Skeletal muscle tissue (tissue), 5 donors: ENCODE data around the gene PIGW. TPM values are rescaled to one million over a fixed set of nuclear protein-coding genes. Genes with fewer than 3 reads are reported as not detected.

Experiments used
- H3K27ac ChIP-seq: one replicate; pipeline ENCODE4 v1.7.0; 2013; ENCODE audit warnings: mild to moderate bottlenecking, low read depth, low read length, inconsistent platforms
- H3K27me3 ChIP-seq, 3 donors: one replicate each; pipeline ENCODE4 v1.7.0; 2013; ENCODE audit warnings: low read length in 3 of 3; ENCODE audit not compliant: control insufficient read depth in 3 of 3, insufficient read depth in 3 of 3
- H3K36me3 ChIP-seq, 3 donors: one replicate each; pipeline ENCODE4 v1.7.0; 2013; ENCODE audit warnings: low read length in 3 of 3; ENCODE audit not compliant: control insufficient read depth in 3 of 3, insufficient read depth in 3 of 3
- H3K4me1 ChIP-seq, 3 donors: one replicate each; pipeline ENCODE4 v1.7.0; 2013; ENCODE audit warnings: low read length in 3 of 3, mild to moderate bottlenecking in 3 of 3; ENCODE audit not compliant: control insufficient read depth in 3 of 3, insufficient read depth in 3 of 3
- H3K4me3 ChIP-seq, 3 donors: one replicate each; pipeline ENCODE4 v1.7.0; 2013; ENCODE audit warnings: low read length in 3 of 3
- H3K9ac ChIP-seq, 3 donors: one replicate each; pipeline ENCODE4 v1.7.0; 2013; ENCODE audit warnings: low read length in 3 of 3, mild to moderate bottlenecking in 3 of 3, moderate library complexity in 2 of 3, low read depth in 1 of 3
- H3K9me3 ChIP-seq, 3 donors: one replicate each; pipeline ENCODE4 v1.7.0; 2013; ENCODE audit warnings: low read length in 3 of 3; ENCODE audit not compliant: control insufficient read depth in 3 of 3
- small RNA-seq: library from RNA; depleted of rRNA; stranded (forward); fragments of <200 nt; gene quantifications from one replicate; pipeline ENCODE3, GENCODE V24; 2014
- total RNA-seq: library from RNA; depleted of rRNA; stranded (reverse); fragments of >200 nt; gene quantifications from one replicate; pipeline ENCODE4 v1.2.3, GENCODE V29; 2014
- donor health status: Osteomylitis.

PIGW gene
- total RNA-seq, 1 donor from 2014 or later: 4.7 TPM

DNA sequence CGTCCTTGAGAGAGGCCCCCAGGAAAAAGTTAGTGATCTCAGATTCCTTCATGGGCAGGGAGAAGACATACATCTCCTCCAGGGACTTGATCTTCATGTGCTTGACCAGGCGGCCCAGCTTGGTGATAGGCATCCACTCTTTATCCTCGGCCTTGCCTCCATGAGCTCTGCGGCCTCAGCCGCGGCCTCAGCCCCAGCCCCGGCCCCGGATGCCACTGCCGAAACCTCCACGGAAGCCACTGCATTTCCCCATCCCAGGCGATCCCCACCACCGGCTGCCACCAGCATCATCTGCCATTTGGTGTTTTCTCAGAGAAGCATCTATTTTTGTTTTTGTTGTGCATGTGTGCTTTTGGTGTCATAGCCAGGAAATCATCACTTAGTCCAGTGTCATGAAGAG, 40.2 kb downstream of the PIGW start:
- H3K36me3 ChIP-seq: peaks cover 17 to 43% (median 37%) of the 10 kb centered on the region in 3 donors
- H3K9ac ChIP-seq: no peak overlapping the region
- H3K27ac ChIP-seq: no peak overlapping the region
- no peaks in the 10 kb centered on the region for H3K27me3 ChIP-seq
- no peaks in the 10 kb centered on the region for H3K9me3 ChIP-seq
- H3K4me3 ChIP-seq: no peak overlapping the region
- H3K4me1 ChIP-seq: no peaks in the 10 kb centered on the region

DNA sequence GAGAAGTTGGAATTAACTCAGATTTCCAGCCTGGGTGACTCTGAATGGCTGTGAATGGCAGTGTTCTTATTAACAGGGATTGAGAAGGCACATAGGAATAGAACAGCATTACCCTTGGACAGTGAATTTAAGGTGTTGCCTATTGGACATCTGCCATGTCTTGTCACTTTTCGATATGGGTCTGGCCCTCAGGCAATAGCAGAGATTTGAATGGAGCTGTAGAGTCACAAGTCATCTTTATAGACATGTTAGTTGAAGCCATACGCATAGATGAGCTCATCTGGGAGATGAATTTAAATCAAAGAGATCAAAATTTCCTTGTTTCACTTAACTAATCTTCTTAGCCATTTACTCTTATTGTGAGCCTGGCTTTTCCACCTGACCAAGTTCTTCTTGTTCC, 42.0 kb downstream of the PIGW start:
- peaks cover 21 to 41% (median 38%) of the 10 kb centered on the region in 3 donors for H3K36me3 ChIP-seq
- H3K9ac ChIP-seq: no peak overlapping the region

DNA sequence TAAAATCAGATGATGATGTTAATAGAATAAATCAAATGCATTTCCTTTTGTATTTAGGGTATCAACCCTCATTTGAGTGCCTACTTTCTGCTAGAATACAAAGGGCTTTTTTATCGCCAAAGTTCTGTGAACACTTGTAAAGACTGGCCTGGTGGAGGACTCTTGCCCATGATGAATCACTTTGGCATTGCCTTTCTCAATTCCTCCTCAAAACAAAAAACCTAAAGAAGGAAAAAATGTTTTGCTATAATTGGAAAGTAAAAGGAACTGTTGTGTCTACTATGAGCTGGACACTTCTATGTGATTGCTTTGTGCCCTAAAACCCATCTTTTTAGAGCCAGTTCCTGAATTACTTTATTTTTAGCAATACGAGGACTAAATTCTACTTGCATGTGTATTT, 43.9 kb downstream of the PIGW start:
- no peak overlapping the region for H3K27ac ChIP-seq
- H3K36me3 ChIP-seq: peaks cover 24 to 45% (median 41%) of the 10 kb centered on the region in 3 donors
- no peaks in the 10 kb centered on the region for H3K27me3 ChIP-seq
- no peak overlapping the region for H3K9ac ChIP-seq
- H3K9me3 ChIP-seq: no peaks in the 10 kb centered on the region
- no peaks in the 10 kb centered on the region for H3K4me1 ChIP-seq
- no peak overlapping the region for H3K4me3 ChIP-seq

More for the DNA sequence above, 42.0 kb downstream of the PIGW start:
- Histone ChIP-seq H3K4me1 (no peaks in the 10 kb centered on the region), H3K27ac (no peak overlapping the region), H3K27me3 (no peaks in the 10 kb centered on the region), H3K9me3 (no peaks in the 10 kb centered on the region), H3K4me3 (no peak overlapping the region)

DNA sequence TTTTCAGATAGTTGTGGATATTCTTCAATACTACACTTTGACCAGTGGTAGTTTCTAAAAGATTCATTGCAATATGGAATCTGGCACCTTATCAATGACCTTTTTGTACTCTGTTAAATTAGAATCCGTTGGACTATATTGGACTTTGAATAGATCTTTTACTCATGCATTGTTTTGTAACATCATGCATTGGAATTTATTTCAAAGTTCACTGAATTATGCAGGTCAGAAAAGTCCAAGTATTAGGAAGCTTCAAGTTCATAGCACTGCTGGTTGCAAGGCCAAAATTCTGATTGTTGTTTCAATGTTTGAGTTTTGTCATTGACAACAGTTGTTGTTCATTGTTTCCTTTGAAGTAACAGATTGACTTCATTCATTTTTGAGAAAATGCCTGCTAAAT, 49.0 kb downstream of the PIGW start:
- Histone ChIP-seq H3K4me1 (no peaks in the 10 kb centered on the region), H3K9me3 (no peaks in the 10 kb centered on the region), H3K9ac (no peak overlapping the region), H3K27ac (no peak overlapping the region), H3K36me3 (peaks cover 33 to 63% (median 47%) of the 10 kb centered on the region in 3 donors), H3K4me3 (no peak overlapping the region), H3K27me3 (no peaks in the 10 kb centered on the region)

DNA sequence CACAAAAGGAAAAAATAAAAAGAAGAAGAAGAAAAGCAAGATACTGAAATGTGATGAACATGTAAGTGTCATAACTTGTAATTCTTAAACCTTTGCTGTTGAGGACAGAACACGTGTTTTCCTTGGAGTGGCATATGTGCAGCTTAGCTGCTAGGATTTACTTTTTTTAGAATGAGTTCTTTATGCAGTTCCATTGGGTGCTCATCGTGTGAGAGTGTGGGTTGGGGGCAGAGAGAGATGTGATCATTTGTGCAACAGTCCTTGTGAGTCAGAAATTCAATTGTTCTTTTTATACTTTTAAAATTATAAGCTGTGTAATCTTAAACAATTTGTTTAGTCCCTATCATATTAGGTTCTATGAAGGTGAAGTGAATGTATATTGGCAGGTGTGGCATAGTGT, 51.4 kb downstream of the PIGW start:
- Histone ChIP-seq H3K9me3 (no peaks in the 10 kb centered on the region), H3K9ac (no peak overlapping the region), H3K36me3 (peaks cover 18 to 54% (median 40%) of the 10 kb centered on the region in 3 donors), H3K27me3 (no peaks in the 10 kb centered on the region), H3K4me3 (no peak overlapping the region), H3K4me1 (peaks cover 1 to 3% (median 2%) of the 10 kb centered on the region in 3 donors), H3K27ac (no peak overlapping the region)

Small RNA genes within 50 kb of the gene (small RNA-seq; reads per million reads assigned to genes)
- gene RNA5SP439: not detected

Other genes with a start within 250 kb of the PIGW start
- not detected for gene TBC1D3G, start 211.1 kb upstream of the PIGW start, total RNA-seq
- gene TBC1D3H, start 146.6 kb upstream of the PIGW start, total RNA-seq: not detected
- 37.1 TPM for gene ZNHIT3, start 48.3 kb upstream of the PIGW start, total RNA-seq
- gene MYO19, start 119 bp upstream of the PIGW start, total RNA-seq: 20.9 TPM
- gene GGNBP2, start 9.9 kb downstream of the PIGW start, total RNA-seq: 44.9 TPM
- 4.2 TPM for gene DHRS11, start 56.9 kb downstream of the PIGW start, total RNA-seq
- 4.2 TPM for gene MRM1, start 66.6 kb downstream of the PIGW start, total RNA-seq